C4-2B (cell line): ENCODE data around the gene ZFX.

Experiments used
- ZFX ChIP-seq: fragments of 450-650 bp; IDR thresholded peaks from 2 replicates; pipeline ENCODE4 v1.6.1; 2017
- TF ChIP-seq, protein P1 (sequence below): fragments of 450-650 bp; conservative IDR thresholded peaks from 2 replicates; pipeline ENCODE4 v1.5.1; 2017; ENCODE audit warnings: mild to moderate bottlenecking

DNA sequence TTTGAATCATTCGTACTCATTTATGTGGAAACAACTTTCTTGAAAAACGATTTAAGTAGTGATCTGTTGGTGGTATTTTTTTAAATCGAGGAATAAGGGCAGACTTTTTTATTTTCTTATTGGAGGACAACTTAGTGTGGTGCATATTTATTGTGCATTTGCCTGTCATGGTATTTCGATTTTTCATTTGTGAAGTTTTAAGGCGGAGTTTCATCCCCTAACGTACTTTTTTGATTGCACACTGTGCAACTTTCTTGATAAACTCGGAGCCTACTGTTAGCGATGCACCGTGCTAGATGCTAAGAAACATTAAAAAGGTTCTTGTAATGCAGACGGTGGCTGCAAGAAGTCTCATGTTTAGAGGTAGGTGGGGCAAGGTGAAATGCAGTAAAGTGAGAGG is 1.4 kb downstream of the ZFX start:
- TF ChIP-seq, protein P1, sequence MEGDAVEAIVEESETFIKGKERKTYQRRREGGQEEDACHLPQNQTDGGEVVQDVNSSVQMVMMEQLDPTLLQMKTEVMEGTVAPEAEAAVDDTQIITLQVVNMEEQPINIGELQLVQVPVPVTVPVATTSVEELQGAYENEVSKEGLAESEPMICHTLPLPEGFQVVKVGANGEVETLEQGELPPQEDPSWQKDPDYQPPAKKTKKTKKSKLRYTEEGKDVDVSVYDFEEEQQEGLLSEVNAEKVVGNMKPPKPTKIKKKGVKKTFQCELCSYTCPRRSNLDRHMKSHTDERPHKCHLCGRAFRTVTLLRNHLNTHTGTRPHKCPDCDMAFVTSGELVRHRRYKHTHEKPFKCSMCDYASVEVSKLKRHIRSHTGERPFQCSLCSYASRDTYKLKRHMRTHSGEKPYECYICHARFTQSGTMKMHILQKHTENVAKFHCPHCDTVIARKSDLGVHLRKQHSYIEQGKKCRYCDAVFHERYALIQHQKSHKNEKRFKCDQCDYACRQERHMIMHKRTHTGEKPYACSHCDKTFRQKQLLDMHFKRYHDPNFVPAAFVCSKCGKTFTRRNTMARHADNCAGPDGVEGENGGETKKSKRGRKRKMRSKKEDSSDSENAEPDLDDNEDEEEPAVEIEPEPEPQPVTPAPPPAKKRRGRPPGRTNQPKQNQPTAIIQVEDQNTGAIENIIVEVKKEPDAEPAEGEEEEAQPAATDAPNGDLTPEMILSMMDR = no peak
- no peak for TF ChIP-seq ZFX
